GM06990 (cell line): ENCODE data around the gene CLSTN2.

ENCODE experiments used
- DNase-seq: peaks from one replicate; pipeline ENCODE4 v3.0.0-alpha.2; 2011; ENCODE audit not compliant: insufficient read length; ENCODE audit errors: extremely low read depth
- H3K27me3 ChIP-seq: replicated peaks from 2 replicates; pipeline ENCODE4 v1.6.0; 2011; ENCODE audit warnings: low read length; ENCODE audit not compliant: control insufficient read depth, insufficient read depth
- H3K36me3 ChIP-seq: 2 replicates; pipeline ENCODE4 v1.5.1; 2011; ENCODE audit warnings: low read length; ENCODE audit not compliant: control insufficient read depth, insufficient read depth
- H3K4me3 ChIP-seq: replicated peaks from 2 replicates; pipeline ENCODE4 v1.5.1; 2011; ENCODE audit warnings: low read depth, mild to moderate bottlenecking, control low read depth, low read length
- CTCF ChIP-seq: IDR thresholded peaks from 2 replicates; pipeline ENCODE4 v1.5.1; 2011; ENCODE audit warnings: low read length, control low read depth, mild to moderate bottlenecking, inconsistent platforms; ENCODE audit not compliant: insufficient read depth, poor library complexity, severe bottlenecking

Gene CLSTN2

GRCh38 chr3:140089403-140090072 is 154.6 kb downstream of the CLSTN2 start:
- DNase-seq, result no peak
- no peaks in the 10 kb centered on the region for H3K36me3 ChIP-seq
- no peak for TF ChIP-seq CTCF
- no peak overlapping the region for H3K4me3 ChIP-seq
- no peaks in the 10 kb centered on the region for H3K27me3 ChIP-seq

- TF ChIP-seq CTCF, result no peak
- no peak overlapping the region for H3K4me3 ChIP-seq
- no peak for DNase-seq
- H3K36me3 ChIP-seq, result no peaks in the 10 kb centered on the region
- H3K27me3 ChIP-seq, result no peaks in the 10 kb centered on the region
Measured at GRCh38 chr3:140091143-140091542, 156.2 kb downstream of the CLSTN2 start.

DNA sequence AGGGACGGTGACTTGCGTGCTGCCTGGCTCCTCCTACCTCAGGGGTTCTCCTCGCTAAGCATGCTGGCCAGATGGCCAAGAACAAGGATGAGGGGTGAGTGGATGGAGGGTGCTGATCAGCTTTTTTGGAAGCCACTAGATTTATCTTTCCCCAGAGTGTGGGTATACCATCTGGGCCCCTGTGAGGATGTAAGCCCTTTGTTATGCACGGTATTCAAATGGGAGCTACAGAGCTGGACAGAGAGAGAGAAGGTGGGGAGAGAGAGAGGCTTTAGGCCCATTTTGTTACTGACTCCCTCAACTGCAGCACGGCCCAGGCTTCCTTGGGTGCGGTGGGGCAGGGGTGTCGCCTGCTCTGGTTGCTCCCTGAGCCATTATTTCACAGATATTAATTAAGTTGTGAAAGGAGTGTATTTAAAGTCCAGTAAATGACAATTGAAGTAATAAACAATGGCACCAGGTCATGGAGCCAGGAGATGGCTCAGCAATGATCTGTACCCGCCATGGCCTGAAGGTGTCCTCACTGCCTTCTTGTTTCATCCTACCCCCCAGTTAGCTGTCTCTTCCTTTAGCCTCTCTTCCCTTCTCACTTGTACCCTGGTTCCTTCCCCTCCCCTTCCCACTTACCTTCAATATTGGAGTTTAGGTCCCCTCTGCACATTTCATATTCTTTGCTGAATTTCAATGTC is 158.0 kb downstream of the CLSTN2 start:
- peak; percentile 32 for TF ChIP-seq CTCF
- no peak for DNase-seq
- H3K27me3 ChIP-seq, result no peaks in the 10 kb centered on the region

GRCh38 chr3:140093742-140094141 is 158.8 kb downstream of the CLSTN2 start:
- Histone ChIP-seq H3K27me3 (no peaks in the 10 kb centered on the region), H3K36me3 (no peaks in the 10 kb centered on the region), H3K4me3 (no peak overlapping the region)
- no peak for DNase-seq
- TF ChIP-seq CTCF, result no peak

More for the DNA sequence above, 158.0 kb downstream of the CLSTN2 start:
- Histone ChIP-seq H3K4me3 (no peak overlapping the region), H3K36me3 (no peaks in the 10 kb centered on the region)

DNA sequence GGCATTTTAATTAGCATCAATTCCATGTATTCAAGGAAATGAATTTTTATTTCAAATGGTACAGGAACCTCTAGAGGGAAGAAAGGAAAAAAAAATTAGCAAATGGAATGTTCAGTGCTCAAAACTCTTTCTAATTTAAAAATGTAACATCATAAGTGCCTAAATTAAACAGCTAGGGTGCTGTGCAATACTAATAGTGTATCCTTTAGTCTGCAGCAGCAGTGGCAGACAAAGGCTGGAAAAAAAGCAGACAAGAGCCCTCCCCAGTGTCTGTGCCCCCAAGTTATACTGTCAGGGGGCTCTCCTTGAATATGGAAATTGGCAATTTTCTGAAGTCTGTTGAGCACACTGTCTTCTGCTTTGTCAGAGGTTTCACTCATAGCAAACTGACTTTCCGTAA is 159.5 kb downstream of the CLSTN2 start:
- no peak for TF ChIP-seq CTCF
- DNase-seq, result no peak
- Histone ChIP-seq H3K4me3 (no peak overlapping the region), H3K27me3 (no peaks in the 10 kb centered on the region), H3K36me3 (no peaks in the 10 kb centered on the region)
